ENCODE data around the gene GRHL1.
A peak's percentile ranks its signal among the peaks of the same experiment; 100 is the strongest.

The GRHL1 gene

DNA sequence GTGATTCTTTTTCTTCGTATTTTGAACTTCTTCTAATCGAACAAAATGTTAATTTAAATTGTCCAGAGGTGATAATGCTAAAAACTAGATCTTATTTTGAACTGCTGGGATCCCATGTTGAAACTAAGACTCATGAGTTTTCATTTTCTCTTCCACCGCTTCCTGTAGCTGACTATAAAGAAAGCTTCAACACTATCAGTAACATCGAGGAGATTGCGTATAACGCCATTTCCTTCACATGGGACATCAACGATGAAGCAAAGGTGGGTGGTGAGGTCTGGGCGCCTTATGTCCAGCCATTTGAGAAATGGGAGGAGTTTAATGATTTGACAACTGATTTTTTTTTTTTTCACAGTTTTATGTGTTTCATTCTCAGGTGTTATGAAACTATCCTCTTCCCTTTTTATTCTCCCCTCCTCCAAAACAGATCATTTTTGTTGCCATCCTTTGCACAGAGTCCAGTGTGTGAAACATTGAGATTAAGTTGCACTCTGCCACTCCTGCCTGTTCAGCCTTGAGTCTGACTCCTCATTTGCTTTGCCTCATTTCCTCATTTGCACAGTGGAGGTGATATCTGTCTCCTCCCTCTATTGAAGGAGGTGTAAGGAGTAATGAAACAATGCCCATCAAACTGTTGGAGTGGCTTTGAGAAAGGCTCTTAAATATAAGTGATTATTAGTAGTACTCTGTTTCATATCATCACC lies 13.8 kb downstream of the GRHL1 start:
- TF ChIP-seq, protein P1, sequence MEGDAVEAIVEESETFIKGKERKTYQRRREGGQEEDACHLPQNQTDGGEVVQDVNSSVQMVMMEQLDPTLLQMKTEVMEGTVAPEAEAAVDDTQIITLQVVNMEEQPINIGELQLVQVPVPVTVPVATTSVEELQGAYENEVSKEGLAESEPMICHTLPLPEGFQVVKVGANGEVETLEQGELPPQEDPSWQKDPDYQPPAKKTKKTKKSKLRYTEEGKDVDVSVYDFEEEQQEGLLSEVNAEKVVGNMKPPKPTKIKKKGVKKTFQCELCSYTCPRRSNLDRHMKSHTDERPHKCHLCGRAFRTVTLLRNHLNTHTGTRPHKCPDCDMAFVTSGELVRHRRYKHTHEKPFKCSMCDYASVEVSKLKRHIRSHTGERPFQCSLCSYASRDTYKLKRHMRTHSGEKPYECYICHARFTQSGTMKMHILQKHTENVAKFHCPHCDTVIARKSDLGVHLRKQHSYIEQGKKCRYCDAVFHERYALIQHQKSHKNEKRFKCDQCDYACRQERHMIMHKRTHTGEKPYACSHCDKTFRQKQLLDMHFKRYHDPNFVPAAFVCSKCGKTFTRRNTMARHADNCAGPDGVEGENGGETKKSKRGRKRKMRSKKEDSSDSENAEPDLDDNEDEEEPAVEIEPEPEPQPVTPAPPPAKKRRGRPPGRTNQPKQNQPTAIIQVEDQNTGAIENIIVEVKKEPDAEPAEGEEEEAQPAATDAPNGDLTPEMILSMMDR (IDR thresholded peaks at IDR 0.05; ENCODE audit: low read depth, low read length, missing control alignments): no peak
- H3K4me3 ChIP-seq (ENCODE audit: low read depth, low read length): no peak overlapping the region
- DNase-seq (ENCODE audit: low read depth): no peak

DNA sequence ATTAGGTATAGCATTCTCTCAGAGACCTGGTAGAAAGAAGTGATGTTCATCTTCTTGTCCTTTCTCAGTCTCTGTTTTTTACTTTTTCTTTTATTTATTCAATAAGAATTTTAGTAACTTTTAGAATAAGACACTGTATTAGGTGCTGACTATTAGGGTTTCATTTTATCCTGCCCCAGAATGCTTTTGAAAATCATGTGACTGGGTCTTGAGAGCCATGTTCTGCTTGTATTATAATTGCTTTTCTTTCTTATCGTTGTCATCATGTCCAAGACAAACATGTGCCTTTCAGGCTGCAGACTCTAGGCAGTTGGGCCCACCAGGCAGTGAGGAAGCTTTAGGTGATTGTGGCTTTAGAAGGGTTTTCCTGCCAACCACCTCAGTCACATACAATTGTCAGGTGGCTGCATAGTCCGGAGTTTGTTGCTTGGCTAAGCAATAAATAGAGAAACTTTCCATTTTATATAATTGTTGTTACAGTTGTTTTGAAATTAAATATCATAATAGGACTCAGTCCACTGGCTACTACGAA lies 15.1 kb downstream of the GRHL1 start:
- H3K4me3 ChIP-seq (ENCODE audit: low read depth, low read length): no peak overlapping the region
- no peak for DNase-seq (ENCODE audit: low read depth)
- TF ChIP-seq, protein P1 (IDR thresholded peaks at IDR 0.05; ENCODE audit: low read depth, low read length, missing control alignments): no peak

- peak; percentile 24 for DNase-seq (ENCODE audit: low read depth)
- H3K4me3 ChIP-seq (ENCODE audit: low read depth, low read length): no peak overlapping the region
- TF ChIP-seq, protein P1 (IDR thresholded peaks at IDR 0.05; ENCODE audit: low read depth, low read length, missing control alignments): no peak
Measured at GRCh38 chr2:9967053-9967775, 15.7 kb downstream of the GRHL1 start.

GRCh38 chr2:9968553-9969497 lies 17.3 kb downstream of the GRHL1 start:
- TF ChIP-seq, protein P1 (IDR thresholded peaks at IDR 0.05; ENCODE audit: low read depth, low read length, missing control alignments): no peak
- H3K4me3 ChIP-seq (ENCODE audit: low read depth, low read length): no peak overlapping the region
- no peak for DNase-seq (ENCODE audit: low read depth)

DNA sequence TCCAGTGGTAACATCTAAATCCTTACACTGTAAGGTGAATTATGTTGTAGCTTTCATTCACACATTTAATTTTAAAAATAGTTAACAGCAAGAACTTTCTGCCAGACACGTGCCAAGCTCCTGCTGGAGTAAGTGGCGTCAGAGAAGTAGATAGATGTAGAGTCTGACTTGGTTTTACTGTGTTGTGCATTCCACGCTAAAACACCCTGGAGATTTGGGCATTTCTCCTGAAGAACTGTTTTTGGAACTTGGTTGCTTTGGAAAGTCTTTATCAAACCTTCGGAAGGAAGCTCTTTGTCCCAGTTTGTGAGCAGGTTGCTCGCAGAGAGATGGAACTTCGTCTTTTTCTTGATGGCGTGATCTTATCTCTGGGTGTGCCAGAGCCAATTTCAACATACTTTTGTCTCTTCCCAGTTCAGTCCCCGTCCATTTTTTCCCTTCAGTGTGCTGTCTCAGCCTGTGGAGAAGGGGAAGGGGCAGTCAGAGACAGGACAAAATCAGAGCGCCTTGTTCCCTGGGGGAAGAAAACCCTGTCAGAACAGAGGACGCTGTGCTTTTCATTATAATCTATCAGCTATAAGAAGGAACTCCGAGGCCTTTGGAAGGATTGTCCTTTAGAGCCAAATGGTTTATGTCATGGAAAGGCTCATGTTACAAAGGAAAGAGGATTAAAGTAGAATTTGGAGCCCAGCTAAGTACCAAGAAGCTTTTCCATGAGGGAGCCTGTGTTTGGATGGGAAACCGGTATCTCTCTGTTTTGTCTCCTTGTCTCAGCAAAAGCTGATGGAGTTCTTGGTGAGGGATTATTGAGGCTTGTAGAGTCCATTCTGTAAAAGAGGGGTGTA lies 18.9 kb downstream of the GRHL1 start:
- H3K4me3 ChIP-seq (ENCODE audit: low read depth, low read length): no peak overlapping the region
- TF ChIP-seq, protein P1 (IDR thresholded peaks at IDR 0.05; ENCODE audit: low read depth, low read length, missing control alignments): no peak
- no peak for DNase-seq (ENCODE audit: low read depth)
